ENCODE data around the gene ARF1.

The ARF1 gene

DNA sequence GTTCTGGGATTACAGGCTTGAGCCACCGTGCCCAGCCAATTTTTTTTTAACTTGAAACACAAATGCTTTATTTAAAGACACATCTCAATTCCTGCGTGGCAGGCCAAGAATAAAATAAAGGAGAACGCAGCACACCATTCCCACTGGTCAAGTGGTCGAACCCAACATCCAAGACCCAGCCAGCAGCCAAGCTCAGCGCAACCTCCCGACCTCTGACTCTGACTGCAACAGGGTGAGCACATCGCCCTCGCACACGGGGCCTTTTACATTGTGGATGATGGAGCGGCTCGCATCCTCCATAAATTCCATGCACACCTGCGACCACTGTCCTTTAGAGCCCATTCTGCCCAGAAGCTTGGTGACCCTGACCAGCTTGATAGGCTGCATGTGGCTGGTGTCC, 52.1 kb downstream of the ARF1 start:
- no peak for DNase-seq

DNA sequence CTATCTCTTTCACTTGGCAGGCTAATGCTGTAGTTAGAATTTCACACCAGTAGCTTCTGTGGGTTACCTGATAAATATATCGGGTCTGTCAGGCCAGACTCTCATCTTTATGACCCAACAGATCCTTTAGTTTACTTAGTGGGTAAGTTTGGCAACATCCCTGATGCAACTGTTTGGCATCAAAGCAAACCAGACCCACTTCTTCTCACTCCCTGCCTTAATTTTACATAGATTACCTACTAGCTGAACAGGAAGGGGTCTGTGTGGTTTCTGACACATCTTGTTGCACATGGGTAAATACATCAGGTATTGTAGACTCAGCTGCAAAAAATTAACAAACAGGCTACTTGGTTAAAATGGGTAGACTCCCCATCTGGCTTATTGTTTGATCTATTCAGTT, 54.4 kb downstream of the ARF1 start:
- DNase-seq, result no peak

DNA sequence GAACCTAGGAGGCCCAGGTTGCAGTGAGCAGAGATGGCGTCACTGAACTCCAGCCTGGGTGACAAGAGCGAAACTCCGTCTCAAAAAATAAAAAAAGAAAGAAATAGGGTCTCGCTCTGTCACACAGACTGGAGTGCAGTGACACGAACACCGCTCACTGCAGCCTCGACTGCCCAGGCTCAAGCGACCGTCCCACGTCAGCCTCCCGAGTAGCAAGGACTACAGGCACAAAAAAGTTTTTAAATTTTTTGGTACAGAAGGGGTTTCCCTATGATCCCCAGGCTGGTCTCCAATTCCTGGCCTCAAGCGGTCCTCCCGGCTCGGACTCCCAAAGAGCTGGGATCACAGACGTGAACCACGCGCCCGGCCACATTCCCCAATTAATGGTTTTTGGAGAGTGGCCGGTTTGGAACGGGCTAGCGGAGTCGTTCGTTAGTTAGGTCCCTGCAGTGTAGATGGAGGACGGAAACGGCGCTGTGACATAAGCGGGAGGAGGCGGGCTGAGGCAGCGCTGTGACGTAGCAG, 57.0 kb downstream of the ARF1 start:
- DNase-seq, result no peak

DNA sequence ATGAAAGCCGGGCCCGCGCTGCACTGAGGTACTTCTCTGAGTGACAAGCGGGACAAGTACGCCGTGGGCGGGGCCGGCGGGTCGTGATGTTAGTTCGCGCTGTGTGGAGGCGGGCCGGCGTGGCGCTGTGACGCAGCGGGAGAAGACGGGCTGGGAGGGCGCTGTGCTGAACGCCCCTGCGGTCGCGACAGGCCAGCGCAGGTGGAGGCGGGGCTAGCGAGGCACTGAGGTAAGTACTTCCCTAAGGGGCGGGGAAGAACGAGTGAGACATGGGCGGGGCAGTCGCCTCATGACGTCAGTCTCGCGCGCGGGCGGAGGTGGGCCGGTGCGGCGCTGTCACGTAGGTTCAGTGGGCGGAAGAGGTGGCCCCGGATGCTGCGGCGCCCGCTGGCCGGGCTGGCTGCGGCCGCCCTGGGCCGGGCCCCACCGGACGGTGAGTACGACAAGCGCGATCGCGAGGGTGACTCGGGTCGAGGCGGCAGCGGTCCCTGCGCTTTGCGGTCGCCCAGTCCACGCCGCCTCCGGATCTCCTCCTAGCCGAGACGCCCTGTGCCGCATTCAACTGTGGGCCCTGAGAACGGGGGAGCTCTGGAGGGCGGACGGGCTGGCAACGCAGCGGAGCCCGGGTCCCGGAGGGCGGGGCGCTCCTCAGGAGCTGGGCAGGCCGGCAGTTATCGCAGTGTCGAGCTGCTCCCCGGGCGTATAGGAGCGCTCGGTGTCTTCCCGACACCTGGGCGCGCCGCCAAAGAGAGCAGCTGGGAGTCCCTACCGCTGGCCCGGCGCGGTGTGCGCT, 57.6 kb downstream of the ARF1 start, which contains the start of gene GUK1:
Gene GUK1, plus strand, starts transcription at position 349 of the 793 bp plus-strand sequence. Its CDS starts 24 bp downstream, at position 373.
- peak; percentile 97 for DNase-seq

DNA sequence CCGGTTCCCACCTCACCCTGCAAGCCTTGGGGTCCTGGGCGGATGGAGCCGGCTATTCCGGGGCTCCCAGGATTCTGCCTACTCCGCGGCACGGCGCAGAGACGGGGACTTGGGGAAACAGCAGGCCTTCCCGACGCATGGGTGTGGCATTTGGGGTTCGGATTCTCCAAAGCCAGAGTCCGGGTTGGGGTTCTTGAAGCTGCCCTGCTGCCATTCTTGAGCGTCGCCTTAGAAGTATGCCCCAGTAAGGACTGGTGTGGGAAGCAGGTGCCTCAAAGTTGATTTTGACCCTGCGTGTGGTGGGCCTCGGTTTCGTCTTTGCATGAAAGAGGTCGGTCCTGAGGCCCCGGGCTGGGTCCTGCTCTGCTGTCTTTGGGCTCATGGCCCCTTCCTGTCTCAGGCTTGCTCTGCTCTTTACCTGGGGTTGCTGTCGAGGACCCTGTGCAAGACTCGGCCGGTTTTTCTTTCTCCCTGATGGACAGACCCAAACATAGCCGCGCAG, 58.3 kb downstream of the ARF1 start:
- no peak for DNase-seq

DNA sequence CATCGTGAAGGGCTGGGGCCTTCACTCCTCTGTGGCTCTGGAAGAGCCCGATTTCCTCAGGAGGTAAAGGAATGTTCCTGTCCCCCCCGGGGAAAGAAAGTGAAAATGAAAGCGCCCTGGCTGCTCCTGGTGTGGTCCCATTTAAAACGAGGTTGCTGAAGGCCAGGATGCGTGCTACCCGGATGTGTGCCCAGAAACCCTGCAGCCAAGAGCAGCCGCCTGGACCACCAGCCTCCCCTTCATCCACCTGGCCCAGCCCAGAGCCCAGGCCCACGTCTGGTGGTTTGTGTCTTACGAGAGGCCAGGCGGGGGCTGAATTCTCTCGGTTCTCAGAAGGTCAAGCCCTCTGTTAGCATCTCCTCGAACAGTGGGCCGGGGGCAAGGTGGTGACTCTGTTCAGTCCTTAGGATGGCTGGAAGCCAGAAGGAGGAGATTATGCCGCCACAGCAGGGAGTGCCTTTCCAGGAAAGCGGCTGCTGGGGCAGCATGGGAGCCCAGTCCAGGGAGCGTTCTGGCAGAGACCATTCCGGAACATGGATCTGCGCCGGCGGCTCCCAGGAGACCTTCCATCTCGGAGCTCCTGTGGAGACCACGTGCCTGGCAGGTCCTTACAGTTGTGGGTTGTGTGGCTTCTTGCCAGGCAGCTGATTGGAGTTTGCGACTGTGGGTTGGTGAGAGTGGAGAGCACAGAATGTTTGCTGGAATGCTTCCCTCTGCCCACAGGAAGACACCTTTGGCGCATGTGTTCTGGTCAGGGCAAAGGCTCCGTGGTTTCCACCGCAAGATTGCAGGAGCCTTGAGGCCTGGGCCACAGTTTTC, 58.9 kb downstream of the ARF1 start:
- no peak for DNase-seq

DNA sequence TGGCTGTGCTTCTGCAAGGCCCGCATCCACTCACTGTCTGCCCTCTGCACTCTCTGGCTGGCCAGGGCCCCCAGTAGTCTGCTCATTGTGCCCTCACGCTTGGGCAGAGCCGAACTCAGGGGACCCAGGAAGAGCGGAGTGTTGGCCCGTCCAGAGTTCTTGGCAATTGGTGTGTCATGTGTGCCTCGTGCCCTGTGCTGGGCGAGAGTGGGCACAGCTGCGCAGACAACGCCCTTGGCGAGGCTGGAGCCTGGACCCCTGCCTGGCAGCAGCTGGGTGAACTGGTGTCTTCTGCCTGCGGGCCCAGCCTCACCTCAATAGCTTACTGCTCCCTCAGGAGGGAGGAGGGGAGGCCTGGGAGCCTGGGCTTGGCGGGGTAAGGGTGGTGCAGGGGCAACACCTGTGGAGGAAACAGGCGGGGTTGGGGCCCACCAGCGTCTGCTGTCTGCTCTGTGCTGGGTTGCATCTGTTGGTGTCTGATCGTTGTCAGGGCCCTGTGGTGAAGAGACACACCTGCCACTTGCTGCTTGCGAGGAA, 59.7 kb downstream of the ARF1 start:
- no peak for DNase-seq

DNA sequence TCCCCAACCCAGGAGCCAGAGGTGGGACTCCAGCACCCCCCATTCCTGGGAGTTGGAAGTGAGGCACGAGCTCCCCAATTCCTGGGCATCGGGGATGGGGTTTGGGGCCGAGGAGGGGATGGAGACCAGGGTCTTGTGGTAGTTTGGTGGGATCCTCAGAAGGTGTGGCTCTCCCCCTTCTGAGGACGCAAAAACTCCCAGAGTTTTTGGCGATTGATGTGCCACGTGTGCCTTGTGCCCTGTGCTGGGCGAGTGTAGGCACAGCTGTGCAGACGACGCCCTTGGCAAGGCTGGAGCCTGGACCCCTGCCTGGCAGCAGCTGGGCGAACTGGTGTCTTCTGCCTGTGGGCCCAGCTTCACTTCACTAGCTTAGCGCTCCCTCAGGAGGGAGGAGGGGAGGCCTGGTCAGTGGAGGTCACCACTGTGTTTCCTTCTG, 60.2 kb downstream of the ARF1 start:
- no peak for DNase-seq

DNA sequence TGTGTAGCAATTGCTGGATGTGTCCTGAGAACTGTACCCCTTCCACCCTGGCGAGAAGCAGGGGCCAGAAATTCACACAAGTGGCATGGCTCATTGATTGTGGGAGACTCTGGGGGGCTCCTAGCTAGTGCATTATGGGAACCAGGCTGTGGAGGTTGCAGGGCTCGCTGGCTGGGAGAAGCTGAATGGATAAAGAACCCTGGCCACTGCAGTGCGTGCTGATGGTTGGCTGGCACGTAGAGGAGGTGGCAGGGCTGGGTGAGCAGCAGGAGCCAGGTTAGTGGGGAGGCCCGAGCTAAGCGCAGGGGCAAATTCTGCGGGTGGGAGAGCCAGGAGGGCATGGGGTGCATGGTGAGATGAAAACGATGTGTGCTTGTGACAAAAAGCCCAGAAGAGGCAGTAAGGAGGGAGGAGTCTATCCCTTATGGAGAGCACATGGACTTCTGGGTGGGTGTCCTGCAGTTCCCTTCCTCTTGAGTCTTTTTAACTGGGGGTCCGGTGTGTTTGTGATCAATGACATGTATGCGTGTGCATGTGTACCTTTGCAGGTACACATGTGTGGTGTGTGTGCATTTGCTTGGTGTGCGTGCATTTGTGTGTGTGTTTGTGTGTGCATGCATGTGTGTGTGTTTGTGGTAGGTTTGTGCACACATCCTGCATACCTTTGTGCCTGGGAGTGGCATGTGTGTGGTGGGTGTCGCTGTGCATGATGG, 61.1 kb downstream of the ARF1 start:
- DNase-seq, result no peak

DNA sequence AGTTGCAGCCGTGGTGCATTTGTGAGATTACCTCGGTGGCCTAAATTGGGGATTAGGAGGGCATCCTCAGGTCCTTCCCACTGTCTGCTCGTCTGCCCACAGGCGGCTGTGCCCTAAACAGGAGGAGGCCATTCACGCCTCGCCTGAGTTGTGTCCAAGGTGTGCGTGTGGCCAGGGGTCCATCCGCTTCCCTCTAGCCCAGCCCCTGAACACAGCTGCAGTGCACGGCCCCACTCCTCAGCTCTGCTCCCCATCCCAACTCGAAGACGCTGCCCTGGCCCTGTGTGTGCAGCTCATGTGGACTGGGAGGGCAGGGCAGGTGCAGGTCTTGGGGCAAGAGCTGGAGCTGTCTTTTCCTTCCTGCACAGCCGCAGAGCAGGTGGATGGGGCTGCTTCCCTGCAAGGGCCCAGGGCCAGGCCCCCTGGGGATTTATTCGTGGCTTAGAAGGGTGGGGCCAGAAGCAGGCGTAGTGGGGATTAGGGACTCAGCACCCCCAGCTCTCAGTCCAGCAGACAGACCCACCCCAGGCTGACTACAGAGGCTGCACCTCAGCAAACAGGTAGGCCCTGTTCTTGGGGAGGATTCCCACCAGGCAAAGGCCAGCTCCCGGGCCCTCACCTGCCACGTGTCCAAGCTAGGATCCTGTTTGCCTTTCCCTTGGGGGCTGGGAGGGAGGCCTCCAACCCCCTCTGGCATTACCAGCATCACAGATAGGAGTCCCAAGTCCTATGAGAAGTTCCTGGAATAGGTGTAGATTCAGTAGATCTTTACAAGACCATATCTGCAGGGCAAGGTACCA, 61.9 kb downstream of the ARF1 start:
- DNase-seq, result no peak

DNA sequence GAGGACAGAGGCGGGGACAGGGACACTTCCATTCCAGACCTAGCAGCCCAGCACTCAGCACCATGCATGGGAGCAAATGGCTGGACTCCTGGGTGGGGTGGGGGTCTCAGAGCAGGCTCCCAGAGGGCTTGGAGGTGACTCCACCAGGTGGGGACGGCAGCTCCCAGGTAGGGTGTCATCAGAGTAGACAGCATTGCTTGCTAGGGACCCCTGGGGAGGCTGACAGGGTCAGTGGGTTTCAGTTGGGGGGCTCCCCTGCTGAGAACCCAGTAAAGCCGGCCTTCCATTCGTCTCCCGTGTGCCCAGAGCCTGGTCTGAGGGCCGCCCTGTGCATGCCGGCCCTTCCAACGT, 62.5 kb downstream of the ARF1 start:
- DNase-seq, result no peak

DNA sequence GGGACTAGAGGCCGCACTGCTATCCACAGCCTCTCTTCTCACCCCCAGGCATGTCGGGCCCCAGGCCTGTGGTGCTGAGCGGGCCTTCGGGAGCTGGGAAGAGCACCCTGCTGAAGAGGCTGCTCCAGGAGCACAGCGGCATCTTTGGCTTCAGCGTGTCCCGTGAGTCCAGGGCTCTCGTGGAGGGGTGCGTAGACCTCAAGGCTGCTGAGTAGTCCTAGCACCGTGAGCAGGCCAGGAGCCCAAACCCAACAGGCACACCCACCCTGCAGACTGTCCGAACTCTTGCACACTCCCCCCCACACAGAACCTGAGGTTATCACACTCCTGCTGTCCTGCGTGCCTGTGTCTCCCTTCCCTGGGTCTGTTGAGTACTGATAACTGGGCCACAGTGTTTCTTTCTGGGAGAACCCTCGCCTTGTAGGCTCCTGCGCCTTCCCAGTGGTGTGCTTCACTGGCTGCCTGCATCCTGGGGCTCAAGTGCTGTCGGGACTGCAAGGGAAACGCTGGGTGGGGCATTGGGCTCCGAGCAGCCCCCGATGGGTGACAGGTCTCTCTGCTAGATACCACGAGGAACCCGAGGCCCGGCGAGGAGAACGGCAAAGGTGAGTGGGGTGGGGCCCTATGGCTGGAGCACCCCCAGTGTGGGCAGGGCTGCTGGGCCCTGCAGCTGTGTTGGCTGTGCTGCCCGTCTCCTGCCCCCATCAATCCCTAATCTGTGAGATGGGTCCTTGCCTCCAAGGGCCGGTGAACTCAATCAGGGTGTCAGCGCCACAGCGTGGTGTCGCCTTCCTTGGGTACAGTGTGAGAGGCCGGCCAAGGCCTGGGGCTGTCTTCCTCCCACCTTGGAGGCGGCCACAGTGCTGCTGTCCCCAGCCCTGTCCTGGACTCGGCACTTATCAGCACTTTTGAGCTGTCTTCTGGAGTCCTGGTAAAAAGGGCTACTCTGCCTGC, 63.2 kb downstream of the ARF1 start:
- DNase-seq, result no peak

DNA sequence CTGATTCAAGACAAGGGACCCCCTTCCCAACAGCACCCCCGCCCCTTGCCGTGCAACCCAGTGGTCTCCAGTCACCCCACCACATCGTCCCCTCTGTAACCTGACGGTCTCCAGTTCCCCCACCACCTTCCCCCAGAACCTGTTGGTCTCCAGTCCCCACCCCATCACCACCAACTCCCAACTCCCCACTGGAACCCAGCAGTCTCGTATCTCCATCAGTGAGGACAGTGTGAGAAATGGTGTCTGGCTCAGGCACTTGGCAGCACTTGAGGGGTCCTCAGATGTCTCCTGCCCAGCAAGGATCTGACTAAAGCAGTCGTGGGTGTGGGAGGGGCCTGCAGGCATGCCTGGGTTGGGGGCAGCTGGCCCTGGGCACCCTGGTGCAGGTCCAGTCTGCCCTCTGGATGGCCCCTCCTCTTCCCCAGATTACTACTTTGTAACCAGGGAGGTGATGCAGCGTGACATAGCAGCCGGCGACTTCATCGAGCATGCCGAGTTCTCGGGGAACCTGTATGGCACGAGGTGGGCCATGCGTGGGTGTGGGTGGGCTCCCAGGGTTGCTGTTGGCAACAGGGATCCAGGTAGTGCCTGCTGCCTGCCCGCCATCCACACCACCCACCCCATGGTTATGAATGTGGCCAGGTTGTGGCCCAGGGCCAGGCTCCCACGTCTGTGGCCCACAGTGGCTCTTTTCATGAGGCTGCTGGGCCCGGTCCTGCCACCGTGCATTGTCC, 64.1 kb downstream of the ARF1 start:
- no peak for DNase-seq

DNA sequence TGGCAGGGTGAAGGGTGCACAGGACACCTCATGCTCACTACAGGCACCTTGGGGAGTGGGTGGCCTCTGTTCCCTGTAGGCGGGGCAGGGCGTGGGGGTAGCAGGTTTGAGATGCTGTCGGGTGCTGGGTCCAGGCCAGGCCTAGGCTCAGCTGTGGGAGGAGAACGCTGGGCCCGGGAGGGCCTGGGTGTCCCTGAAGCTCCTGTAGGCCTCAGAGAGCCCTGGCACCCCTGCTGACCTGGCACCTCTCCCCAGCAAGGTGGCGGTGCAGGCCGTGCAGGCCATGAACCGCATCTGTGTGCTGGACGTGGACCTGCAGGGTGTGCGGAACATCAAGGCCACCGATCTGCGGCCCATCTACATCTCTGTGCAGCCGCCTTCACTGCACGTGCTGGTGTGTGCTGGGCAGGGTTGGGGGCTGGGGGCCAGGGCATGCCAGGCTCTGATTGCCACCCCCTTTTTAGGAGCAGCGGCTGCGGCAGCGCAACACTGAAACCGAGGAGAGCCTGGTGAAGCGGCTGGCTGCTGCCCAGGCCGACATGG, 64.7 kb downstream of the ARF1 start:
- DNase-seq, result no peak

DNA sequence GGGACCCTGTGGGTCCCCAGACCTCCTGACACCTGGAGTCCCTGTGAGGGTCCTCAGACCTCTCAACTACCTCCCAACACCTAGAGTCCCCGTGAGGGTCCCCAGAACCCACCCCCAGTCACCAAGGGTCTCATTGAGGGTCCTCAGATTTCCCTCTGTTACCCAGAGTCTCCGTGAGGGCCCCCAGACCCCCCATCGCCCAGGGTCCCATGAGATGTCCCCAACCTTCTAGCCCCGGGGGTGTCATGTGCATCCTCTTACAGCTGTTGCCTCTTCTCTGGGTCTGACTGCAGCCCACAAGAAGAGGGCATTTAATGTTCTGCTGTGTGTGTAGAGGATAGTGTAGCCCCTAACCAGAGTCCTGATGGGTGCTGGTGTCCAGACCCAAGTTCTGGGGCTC, 65.3 kb downstream of the ARF1 start:
- no peak for DNase-seq

DNA sequence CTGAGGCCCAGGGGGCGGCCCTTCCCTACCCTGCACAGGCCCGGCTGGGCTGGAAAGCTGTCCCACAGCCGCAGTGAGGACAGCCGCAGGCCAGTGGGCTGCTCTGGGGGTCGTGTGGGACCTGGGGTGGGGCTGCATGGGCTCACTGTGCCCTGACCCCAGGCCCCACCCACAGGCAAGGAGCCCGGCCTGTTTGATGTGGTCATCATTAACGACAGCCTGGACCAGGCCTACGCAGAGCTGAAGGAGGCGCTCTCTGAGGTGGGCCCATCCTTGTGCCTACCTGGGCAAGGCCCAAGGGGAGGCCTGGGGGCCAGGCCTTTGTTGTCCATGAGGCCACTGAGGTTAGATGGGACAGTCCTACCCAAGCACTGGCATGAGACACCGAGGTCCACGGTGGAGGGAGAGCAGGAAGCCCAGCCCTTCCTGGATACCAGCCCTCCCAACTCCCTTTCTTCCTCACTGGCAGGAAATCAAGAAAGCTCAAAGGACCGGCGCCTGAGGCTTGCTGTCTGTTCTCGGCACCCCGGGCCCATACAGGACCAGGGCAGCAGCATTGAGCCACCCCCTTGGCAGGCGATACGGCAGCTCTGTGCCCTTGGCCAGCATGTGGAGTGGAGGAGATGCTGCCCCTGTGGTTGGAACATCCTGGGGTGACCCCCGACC, 65.8 kb downstream of the ARF1 start:
- no peak for DNase-seq

All from NCI-H1694 treated with DMSO at 0.1 percent for 48 hours (cell line).